IPS DF 4.7 (cell line): Measurements from ENCODE around the gene RAB20.
"Not testable (repeated sequence)": the region's sequence is repeated elsewhere in the genome, so short reads cannot be mapped to it uniquely, and the experiment has no call there.

Source experiments
- DNase-seq: peaks from one replicate; pipeline ENCODE4 v3.0.0-alpha.2; 2013; ENCODE audit warnings: low spot score; ENCODE audit errors: extremely low read depth

The RAB20 gene

DNA sequence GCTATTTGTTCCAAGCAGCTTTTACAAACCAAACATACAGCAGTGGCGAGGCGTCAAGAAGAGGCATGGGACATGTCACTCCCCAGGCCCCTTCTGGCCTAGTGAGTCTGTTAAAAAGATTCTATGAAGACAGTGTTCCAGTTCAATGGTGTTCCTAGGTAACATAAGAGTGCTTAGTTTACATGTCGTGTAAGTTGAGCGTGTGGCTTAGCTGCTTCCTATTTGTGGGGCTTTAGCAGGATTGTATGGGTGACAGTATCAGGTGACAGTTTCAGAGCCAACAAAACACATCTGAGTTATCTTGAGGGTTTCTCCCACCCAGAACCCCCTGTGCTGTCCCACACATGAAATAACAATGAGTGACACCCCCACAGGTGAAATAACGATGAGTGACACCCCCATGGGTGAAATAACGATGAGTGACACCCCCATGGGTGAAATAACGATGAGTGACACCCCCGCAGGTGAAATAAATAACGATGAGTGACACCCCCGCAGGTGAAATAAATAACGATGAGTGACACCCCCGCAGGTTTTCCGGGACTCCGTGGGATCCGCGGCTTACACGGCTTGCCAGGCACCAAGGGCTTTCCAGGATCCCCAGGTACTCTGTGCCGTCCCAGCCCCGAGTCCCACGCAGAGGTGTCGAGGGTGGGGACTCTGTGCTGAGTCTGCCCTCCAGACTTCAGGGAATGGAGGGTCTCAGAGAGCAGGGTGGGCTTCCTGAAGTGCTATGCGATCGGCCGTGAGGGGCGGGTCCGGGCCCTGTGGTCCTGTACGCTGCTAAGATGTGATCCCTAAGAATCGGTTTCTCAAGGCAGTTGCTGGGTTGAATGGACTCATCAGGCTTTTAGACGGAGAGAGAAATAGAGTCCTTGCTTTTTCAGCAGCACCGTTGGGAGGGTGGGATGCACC is 68.6 kb downstream of the RAB20 start:
- no peak for DNase-seq

DNA sequence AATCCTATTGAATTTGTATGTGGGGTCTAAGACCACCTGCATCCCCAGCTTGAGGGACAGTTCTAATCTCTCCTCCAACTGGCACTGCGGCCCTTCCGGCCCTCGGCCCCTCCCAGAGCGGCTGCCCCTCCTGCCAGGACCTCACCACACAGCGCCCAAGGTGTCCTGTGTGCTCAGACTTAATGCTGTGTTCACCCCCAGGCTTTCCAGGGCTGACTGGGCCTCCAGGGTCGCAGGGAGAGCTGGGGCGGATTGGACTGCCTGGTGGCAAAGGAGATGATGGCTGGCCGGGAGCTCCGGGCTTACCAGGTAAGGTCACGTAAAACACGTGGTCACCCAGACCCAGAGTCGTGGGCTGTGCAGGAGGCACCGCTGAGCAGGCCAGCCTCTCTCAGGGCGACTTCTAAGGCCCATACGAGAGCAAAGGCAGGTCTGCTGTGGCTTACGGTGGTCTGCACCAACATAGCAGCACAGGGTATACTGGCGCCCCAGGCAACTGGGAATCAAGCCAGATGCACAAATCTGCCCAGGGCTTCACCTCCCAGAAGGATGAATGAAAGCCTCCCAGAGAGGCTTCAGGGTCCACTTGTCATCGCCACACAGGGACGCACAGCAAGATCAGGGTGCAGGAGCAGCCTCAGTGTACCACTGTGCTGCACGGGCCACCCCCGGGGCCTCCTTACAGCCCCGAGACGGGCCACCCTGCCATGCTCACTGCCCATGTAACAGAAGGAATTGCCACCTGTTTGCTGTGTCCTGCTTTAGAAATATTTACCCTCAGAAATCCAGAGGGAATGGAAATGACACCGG is 69.4 kb downstream of the RAB20 start:
- no peak for DNase-seq

DNA sequence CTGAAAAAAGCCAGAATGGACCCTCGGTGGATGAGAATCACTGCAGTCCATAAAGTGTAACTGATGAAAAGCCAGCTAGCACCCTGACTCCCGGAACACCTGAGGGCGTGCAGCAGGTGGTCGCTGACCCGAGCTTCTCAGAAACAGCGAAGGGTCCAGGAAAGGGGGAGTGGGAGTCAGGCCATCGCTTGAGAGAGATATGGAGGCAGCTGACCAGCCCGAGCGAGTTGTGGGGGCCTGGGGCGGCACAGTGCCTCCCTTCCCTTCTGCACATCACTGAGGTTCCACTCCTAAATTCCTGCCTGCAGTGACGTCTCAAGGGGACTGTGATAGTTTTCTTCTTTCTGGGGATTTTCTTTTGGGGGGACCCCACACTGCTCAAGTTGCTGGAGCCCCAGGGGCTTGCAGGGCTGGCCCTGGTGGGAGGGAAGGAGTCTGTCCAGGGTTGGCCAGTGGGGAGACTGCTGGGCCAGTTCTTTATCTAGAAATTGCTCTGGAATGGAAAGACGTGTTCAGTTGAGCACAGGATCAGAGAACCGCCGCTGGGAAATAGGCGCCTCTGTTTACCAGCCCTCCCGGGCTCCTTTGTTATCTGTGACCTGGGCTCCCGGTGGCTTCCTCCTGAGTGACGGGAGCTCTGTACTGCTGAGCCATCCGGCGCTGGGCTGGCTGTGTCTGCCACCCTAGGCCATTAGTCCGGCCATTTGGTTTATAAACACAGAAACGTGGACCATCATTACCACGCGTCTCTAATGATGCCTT is 71.3 kb downstream of the RAB20 start:
- no peak for DNase-seq

DNA sequence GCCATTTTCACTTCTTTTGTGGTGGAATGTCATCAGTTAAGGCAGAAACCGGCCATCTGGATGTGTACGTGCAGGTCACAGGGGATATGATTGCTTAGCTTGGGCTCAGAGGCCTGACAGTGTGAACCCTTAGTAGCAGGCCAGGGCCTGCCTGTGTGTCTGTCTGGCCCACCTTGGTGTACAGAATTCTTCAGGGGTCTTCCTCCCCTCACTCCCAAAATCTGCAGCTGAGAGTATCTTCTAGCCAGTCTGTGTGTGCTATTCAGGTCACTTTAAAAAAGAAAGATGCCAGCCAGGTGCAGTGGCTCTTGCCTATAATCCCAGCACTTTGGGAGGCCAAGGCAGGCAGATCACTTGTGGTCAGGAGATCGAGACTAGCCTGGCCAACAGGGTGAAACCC is 74.6 kb downstream of the RAB20 start:
- DNase-seq = not testable (repeated sequence)

DNA sequence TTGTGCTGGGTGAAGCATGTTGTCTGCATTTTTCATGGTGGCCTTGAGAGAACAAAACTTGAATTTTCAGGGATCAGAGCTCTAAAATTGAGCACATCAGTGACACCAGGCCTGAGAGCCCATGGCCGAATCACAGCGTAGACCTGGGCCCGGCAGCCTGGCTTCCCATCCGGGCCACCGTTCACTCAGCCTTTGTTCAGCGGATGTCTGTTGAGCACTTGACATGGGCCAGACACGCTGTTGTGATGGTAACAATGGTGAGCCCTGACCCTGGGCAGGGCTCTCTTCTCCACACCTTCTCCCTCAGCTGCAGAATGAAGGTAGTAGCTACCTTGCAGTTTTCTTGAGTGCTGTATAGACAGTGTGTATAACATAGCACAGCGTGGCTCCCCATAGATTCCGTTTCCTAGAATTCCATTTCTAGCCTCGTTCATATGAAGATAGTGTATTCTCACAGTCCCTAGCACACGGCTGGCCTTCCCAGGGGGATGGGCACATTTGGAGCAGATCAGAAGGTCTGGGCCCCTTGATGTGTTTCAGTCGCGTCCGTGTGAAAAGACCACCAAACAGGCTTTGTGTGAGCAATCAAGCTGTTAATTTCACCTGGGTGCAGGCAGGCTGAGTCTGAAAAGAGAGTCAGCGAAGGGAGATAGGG is 75.3 kb downstream of the RAB20 start:
- no peak for DNase-seq

DNA sequence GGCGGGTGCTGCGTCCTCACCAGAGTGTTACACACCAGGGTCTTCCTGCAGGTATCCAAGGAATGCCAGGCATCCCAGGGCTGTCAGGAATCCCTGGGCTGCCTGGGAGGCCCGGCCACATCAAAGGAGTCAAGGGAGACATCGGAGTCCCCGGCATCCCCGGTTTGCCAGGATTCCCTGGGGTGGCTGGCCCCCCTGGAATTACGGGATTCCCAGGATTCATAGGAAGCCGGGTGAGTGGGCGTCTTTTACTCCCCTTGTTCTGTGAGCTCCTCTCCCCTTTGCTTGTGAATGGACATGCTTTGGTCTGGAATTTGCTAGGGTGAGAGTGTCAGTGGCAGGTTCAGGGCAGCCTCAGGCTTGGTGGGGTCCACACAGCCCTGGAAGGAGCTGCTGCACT is 75.9 kb downstream of the RAB20 start:
- peak; percentile 49 for DNase-seq

- no peak for DNase-seq
Observed at GRCh38 chr13:110484290-110485048, 77.1 kb downstream of the RAB20 start.

DNA sequence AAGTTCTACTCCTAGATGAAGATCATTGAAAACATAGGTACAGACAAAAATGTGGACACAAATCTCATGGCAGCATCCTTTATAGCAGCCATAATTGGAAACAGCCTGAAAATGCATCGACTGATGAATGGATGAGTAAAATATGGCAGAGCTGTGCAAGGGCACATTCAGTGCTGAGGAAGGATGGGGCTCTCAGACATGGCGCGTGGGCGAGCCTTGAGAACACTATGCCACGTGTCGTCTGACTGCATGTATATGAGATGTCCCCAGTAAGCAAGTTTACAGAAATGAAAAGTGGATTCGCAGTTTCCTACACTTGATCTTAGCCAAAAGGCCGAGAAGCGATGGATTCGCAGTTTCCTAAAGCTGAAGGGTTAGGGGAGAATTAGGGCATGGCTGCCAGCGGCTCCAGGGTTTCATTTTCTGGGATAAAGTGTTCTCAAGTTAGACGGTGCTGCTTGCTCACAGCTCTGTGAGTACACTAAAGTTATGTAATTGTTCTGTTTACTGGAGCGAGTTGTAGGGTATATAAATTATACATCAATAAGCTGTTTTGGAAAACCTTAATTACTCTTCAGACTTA is 78.0 kb downstream of the RAB20 start:
- DNase-seq = no peak

- DNase-seq = no peak
Observed at GRCh38 chr13:110480161-110480560, 81.4 kb downstream of the RAB20 start.

- DNase-seq = no peak
Observed at GRCh38 chr13:110479648-110480047, 81.9 kb downstream of the RAB20 start.

- no peak for DNase-seq
Observed at GRCh38 chr13:110479215-110479545, 82.3 kb downstream of the RAB20 start.

DNA sequence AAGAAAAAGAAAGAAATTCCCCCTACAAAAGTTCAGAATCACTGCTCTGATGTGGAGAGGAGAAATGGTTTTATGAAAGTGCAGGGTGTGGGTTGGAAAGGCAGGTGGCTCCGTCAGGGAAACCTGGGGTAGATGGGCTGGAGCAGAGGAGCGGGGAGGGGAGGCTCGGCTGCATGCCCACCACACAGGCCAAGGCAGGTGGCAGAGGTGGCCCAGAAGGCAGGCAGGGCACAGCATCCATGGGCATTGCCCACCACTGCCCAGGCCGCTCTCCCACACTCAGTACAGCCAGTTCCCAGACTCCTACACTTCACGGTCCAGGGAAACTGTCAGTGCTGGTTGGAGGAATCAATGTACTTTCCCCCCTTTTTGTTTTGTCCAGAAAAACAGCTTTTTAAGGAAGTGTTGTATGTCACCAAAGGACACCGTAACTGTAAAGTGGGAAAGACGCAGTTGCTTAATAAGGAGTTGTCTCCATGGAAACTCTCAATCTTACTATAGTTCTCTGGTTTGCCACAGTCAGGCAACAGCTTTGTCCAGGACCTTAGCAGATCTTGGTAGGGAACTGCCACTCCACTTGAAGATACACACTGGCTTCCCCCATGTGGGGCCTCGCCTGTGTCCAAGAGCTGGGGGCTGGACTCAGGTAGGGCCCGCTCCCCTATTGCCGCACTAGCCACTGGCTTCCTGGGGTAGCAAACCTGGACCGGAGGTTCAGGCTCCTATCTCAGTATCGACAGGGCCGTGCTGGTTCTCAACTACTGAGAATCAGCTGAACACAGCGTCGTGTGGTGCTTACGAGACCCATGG is 82.9 kb downstream of the RAB20 start:
- DNase-seq = no peak

DNA sequence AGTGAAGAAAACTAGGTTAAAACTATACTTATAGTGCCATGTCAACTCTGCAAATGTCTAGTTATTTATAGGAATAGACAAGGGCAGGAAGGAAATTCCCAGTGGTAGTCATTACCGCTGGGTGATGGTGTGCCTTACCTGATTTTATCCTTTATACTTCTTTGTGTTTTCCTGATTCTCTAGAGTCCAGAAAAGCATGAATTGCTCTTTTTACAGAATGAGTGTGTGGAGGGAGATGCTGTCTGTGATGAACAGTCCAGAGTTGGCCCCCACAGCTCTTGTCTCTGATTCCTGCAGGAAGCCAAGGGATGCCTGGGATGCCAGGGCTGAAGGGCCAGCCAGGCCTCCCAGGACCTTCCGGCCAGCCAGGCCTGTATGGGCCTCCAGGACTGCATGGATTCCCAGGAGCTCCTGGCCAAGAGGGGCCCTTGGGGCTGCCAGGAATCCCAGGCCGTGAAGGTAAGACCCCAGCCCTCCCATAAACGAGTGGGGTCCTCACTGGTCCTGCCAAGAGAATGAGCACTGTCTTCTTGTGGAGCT is 83.7 kb downstream of the RAB20 start:
- no peak for DNase-seq

- no peak for DNase-seq
Observed at GRCh38 chr13:110476220-110476617, 85.3 kb downstream of the RAB20 start.

DNA sequence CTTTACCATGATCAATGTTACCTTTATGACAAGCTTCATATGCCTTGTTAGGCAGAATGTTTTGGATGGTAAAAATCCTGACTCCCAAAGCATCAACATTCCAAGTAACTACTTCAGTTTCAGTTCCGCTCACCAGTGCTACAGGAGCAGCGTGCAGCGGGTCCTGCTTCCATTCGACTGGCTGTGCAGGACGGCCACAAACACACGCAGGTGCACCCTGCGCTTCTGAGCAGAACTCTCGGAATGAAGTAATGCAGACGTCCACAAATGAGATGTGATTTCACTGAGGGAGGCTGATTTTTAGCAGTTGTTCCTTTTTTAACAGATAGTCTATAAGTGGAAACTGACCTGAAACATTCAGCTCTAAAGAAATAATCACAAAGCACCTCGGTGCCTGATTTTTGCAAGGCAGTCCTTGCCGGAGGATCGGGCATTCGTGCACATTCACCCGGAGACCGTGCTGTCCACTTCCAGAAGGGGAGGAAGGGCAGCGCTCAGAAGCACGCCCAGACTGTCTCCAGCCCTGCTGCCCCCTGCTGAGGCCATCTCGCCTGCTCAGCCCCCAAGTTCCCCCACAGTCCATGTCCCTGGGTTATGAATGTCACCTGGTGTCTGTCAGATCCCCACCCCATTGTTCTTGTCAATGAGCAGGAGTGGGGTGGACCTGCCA is 85.8 kb downstream of the RAB20 start:
- DNase-seq = no peak

DNA sequence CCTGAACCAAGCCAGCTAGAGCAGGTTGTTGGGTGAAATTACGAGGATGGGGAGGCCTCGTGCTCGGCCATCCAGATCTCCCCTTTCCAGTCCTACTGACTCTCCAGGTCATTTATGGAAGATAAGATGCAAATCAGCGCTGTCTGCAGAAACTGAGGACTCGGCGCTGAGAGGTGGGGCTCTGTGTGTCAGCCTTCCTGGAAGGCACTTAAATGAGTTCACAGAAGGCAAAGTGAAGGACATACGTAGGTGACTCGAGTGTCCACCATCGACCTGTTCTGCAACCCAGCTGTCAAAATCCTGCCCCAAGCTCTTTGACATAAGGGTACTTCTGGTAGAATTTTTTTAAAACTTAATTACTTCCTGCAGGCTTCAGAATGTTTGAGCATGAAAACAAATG is 86.4 kb downstream of the RAB20 start:
- no peak for DNase-seq

- DNase-seq = no peak
Observed at GRCh38 chr13:110474713-110475112, 86.8 kb downstream of the RAB20 start.
